Ascending aorta (tissue), 2 donors: ENCODE results near the gene TRIM72. TPM values are rescaled to one million over a fixed set of nuclear protein-coding genes. Genes with fewer than 3 reads are reported as not detected.

Experiments
- DNase-seq, 2 donors: peaks; one replicate each; pipeline ENCODE4 v3.0.0-alpha.2; 2019; ENCODE audit warnings: low spot score in 2 of 2
- H3K27ac ChIP-seq, 2 donors: fragments of 200-600 bp; sonication (generic); one replicate each; pipeline ENCODE4 v1.5.1; 2016 to 2017; ENCODE audit warnings: mild to moderate bottlenecking in 1 of 2
- H3K27me3 ChIP-seq: fragments of 200-600 bp; sonication (generic); one replicate; pipeline ENCODE4 v1.5.1; 2017
- H3K36me3 ChIP-seq, 2 donors: fragments of 200-600 bp; sonication (generic); one replicate each; pipeline ENCODE4 v1.5.1; 2016
- H3K4me1 ChIP-seq, 2 donors: fragments of 200-600 bp; sonication (generic); one replicate each; pipeline ENCODE4 v1.5.1; 2016 to 2017; ENCODE audit warnings: mild to moderate bottlenecking in 1 of 2
- H3K4me3 ChIP-seq, 2 donors: fragments of 200-600 bp; sonication (generic); one replicate each; pipeline ENCODE4 v1.5.1; 2016 to 2017; ENCODE audit warnings: mild to moderate bottlenecking in 1 of 2
- H3K9me3 ChIP-seq, 2 donors: fragments of 200-600 bp; sonication (generic); one replicate each; pipeline ENCODE4 v1.5.1; 2016
- CTCF ChIP-seq, 3 experiments: fragments of 200-600 bp in 2 of 3; fragments of 450-650 bp in 1 of 3; sonication (generic) in 2 of 3; IDR thresholded peaks; one replicate each; pipeline ENCODE4 v1.5.1; 2016 to 2019; ENCODE audit warnings: antibody characterized with exemption in 3 of 3, mild to moderate bottlenecking in 1 of 3, moderate library complexity in 1 of 3
- intact Hi-C: fragments of 100-400 bp; cut with DNase I; formaldehyde crosslinking; loops from one replicate; pipeline ENCODE4 v1.15.1; 2023
- total RNA-seq: library from RNA; depleted of rRNA; stranded (reverse); fragments of >200 nt; gene quantifications from one replicate; pipeline ENCODE4 v1.1.0, GENCODE V29; 2016

The TRIM72 gene
- total RNA-seq, 1 donor from 2014 or later: not detected

- Histone ChIP-seq H3K27me3 (no peaks in the 10 kb centered on the region), H3K4me3 (no peak overlapping the region), H3K36me3 (no peaks in the 10 kb centered on the region), H3K4me1 (no peaks in the 10 kb centered on the region), H3K27ac (no peak overlapping the region), H3K9me3 (no peaks in the 10 kb centered on the region)
- no peak for DNase-seq
- TF ChIP-seq CTCF (IDR thresholded peaks at IDR 0.05): no peak
- intact Hi-C loops: no loop called here
These were observed 34.4 kb downstream of the TRIM72 start for GRCh38 chr16:31248344-31248743.

DNA sequence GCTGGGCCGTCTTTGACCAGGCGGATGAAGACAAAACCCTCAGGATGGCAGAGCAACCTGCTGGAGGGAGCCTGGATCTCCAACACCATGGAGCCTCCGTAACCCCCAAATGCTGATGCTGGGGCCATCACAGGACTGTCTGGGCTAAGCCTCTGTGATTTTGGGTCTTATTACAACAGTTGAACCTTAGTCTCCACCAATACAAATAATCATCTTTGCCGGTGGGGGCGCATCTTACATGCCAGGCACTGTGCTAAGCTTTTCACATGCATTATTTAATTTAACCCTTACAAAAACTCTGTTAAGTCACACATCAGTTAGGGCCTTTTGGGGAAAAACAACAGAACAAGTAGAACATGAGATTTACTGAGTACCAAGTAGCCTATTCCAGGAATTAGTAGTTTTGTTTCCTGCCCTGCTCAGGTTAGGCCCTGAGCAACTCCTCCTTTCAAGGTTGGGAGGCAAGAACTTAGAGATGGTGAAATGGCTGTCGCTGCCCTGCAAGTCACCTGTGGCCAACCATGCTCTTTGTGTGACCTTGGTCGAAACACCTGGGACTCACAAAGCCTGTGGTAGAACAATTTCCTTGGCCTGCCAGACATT is 37.0 kb downstream of the TRIM72 start:
- Histone ChIP-seq H3K27ac (no peak overlapping the region), H3K4me3 (no peak overlapping the region), H3K27me3 (no peaks in the 10 kb centered on the region), H3K4me1 (no peaks in the 10 kb centered on the region), H3K9me3 (no peaks in the 10 kb centered on the region), H3K36me3 (no peaks in the 10 kb centered on the region)
- intact Hi-C loops: no loop called here
- TF ChIP-seq CTCF (IDR thresholded peaks at IDR 0.05): no peak
- no peak for DNase-seq

GRCh38 chr16:31251435-31251834 is 37.5 kb downstream of the TRIM72 start:
- intact Hi-C loops: no loop called here

GRCh38 chr16:31253642-31254045 is 39.7 kb downstream of the TRIM72 start:
- DNase-seq: peak; percentile 16 to 71
- TF ChIP-seq CTCF (IDR thresholded peaks at IDR 0.05): no peak
- intact Hi-C loops: no loop called here
- Histone ChIP-seq H3K9me3 (no peaks in the 10 kb centered on the region), H3K4me1 (no peaks in the 10 kb centered on the region), H3K27ac (no peak overlapping the region), H3K27me3 (no peaks in the 10 kb centered on the region), H3K4me3 (no peak overlapping the region), H3K36me3 (no peaks in the 10 kb centered on the region)

More at GRCh38 chr16:31251435-31251834, 37.5 kb downstream of the TRIM72 start:
- H3K9me3 ChIP-seq: no peaks in the 10 kb centered on the region
- no peaks in the 10 kb centered on the region for H3K27me3 ChIP-seq
- no peaks in the 10 kb centered on the region for H3K36me3 ChIP-seq
- TF ChIP-seq CTCF (IDR thresholded peaks at IDR 0.05): no peak
- H3K4me3 ChIP-seq: no peak overlapping the region
- no peaks in the 10 kb centered on the region for H3K4me1 ChIP-seq
- DNase-seq: no peak
- H3K27ac ChIP-seq: no peak overlapping the region

DNA sequence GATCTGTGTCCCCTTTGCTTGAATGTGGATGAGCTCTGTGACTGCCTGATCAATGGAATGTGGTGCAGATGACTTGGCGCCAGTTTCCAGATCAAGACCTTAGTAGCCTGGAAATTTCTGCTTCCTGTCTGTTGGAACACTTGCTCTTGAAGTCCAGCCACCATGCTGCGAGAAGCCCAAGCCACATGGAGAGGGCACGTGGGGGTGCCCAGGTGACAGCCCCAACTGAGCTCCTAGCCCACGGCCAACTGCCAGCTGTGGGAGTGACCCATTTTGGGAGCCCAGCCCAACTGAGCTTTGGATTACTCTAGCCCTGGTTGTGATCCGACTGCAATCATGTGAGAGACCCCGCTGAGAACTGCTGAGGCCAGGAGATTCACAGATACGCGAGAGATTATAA is 42.5 kb downstream of the TRIM72 start:
- no peaks in the 10 kb centered on the region for H3K4me1 ChIP-seq
- no peak overlapping the region for H3K27ac ChIP-seq
- DNase-seq: no peak
- H3K4me3 ChIP-seq: no peak overlapping the region
- no peaks in the 10 kb centered on the region for H3K9me3 ChIP-seq
- no peaks in the 10 kb centered on the region for H3K36me3 ChIP-seq
- TF ChIP-seq CTCF (IDR thresholded peaks at IDR 0.05): no peak
- intact Hi-C loops: no loop called here
- no peaks in the 10 kb centered on the region for H3K27me3 ChIP-seq

DNA sequence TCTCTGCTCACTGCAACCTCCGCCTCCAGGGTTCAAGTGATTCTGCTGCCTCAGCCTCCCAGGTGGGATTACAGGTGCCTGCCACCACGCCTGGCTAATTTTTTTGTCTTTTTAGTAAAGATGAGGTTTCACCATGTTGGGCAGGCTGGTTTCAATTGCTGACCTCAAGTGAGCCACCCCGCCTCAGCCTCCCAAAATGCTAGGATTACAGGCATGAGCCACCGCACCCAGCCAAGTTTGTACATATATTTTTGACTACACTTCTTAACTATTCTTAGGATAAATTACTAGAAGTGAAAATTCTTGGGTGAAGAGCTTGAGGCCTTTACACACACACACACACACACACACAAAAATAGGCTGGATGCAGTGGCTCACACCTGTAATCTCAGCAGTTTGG is 44.4 kb downstream of the TRIM72 start:
- intact Hi-C loops: no loop called here
- no peaks in the 10 kb centered on the region for H3K36me3 ChIP-seq
- no peak overlapping the region for H3K4me3 ChIP-seq
- no peak for DNase-seq
- H3K9me3 ChIP-seq: no peaks in the 10 kb centered on the region
- H3K27me3 ChIP-seq: no peaks in the 10 kb centered on the region
- H3K4me1 ChIP-seq: no peaks in the 10 kb centered on the region
- no peak overlapping the region for H3K27ac ChIP-seq
- TF ChIP-seq CTCF (IDR thresholded peaks at IDR 0.05): no peak
